ENCODE results near the gene SYNGR1.

DNA sequence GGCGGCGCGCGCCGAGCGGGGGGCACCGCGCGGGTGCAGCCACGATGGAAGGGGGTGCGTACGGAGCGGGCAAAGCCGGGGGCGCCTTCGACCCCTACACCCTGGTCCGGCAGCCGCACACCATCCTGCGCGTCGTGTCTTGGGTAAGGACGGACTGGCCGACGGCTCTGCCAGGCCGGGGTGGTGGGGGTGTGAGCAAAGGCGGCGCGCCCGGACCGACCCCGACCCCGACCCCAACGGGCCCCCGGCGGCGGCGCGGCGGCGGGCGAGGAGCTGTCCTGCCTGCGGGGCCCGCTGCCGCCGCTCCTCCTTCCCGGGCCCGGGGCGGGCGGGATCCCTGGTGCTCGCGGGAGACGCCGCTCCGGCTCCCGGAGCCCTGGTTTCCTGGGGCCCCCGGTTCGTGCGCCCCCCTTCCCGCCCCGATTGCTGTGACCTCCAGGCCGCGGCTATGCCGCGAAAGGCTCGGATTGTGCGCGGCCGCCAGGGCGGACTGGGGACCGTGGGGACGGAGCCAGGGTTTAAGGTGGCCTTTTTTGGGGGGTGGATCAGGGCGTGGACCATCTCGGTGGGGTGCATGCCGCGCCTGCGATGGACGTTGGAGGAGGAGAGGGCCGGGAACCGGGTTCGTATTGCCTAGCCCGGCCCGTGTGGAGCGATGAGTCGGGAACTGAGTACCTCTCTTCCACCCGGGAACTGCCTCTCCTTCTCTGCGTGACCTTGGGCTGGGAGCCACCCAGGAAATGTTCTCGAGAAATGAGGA lies at the start of gene SYNGR1:
- TF ChIP-seq, protein P1, sequence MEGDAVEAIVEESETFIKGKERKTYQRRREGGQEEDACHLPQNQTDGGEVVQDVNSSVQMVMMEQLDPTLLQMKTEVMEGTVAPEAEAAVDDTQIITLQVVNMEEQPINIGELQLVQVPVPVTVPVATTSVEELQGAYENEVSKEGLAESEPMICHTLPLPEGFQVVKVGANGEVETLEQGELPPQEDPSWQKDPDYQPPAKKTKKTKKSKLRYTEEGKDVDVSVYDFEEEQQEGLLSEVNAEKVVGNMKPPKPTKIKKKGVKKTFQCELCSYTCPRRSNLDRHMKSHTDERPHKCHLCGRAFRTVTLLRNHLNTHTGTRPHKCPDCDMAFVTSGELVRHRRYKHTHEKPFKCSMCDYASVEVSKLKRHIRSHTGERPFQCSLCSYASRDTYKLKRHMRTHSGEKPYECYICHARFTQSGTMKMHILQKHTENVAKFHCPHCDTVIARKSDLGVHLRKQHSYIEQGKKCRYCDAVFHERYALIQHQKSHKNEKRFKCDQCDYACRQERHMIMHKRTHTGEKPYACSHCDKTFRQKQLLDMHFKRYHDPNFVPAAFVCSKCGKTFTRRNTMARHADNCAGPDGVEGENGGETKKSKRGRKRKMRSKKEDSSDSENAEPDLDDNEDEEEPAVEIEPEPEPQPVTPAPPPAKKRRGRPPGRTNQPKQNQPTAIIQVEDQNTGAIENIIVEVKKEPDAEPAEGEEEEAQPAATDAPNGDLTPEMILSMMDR (IDR thresholded peaks at IDR 0.05): no peak
- no peak for TF ChIP-seq EP300 (IDR thresholded peaks at IDR 0.05)

All from stomach (tissue), 4 donors.